Coronary artery (tissue), 2 donors: ENCODE results near the gene FIGNL2.

Experiments used
- DNase-seq: peaks from one replicate; pipeline ENCODE4 v3.0.0-alpha.2; 2017; ENCODE audit warnings: low spot score
- H3K27ac ChIP-seq, 2 donors: fragments of 200-600 bp; sonication (generic); one replicate each; pipeline ENCODE4 v1.5.1; 2016 to 2019
- H3K4me3 ChIP-seq: fragments of 200-600 bp; sonication (generic); 2 replicates; pipeline ENCODE4 v1.5.1; 2016; ENCODE audit warnings: mild to moderate bottlenecking, moderate library complexity
- CTCF ChIP-seq: fragments of 200-600 bp; sonication (generic); IDR thresholded peaks from one replicate; pipeline ENCODE4 v1.5.1; 2019; ENCODE audit warnings: antibody characterized with exemption

The FIGNL2 gene

GRCh38 chr12:51864833-51865670 is 16.5 kb upstream of the FIGNL2 start:
- H3K27ac ChIP-seq, result no peak overlapping the region
- no peak for TF ChIP-seq CTCF
- H3K4me3 ChIP-seq, result peak overlapping the region; percentile 73
- DNase-seq, result no peak

GRCh38 chr12:51863933-51864832 is 15.7 kb upstream of the FIGNL2 start:
- no peak for TF ChIP-seq CTCF
- H3K4me3 ChIP-seq, result peak overlapping the region; percentile 73
- H3K27ac ChIP-seq, result peak overlapping the region in 1 of 2 donors; percentile 56
- DNase-seq, result no peak

GRCh38 chr12:51863363-51863932 is 14.9 kb upstream of the FIGNL2 start:
- Histone ChIP-seq H3K27ac (peak overlapping the region in 1 of 2 donors; percentile 56), H3K4me3 (peak overlapping the region; percentile 73)
- no peak for TF ChIP-seq CTCF
- DNase-seq, result no peak

- TF ChIP-seq CTCF, result no peak
- Histone ChIP-seq H3K27ac (no peak overlapping the region), H3K4me3 (no peak overlapping the region)
- DNase-seq, result no peak
These were observed 14.4 kb upstream of the FIGNL2 start for GRCh38 chr12:51862947-51863346.

- Histone ChIP-seq H3K27ac (no peak overlapping the region), H3K4me3 (no peak overlapping the region)
- no peak for TF ChIP-seq CTCF
- no peak for DNase-seq
These were observed 12.5 kb upstream of the FIGNL2 start for GRCh38 chr12:51860986-51861385.

- Histone ChIP-seq H3K27ac (peak overlapping the region in 1 of 2 donors; percentile 55), H3K4me3 (peak overlapping the region; percentile 65)
- TF ChIP-seq CTCF, result no peak
- no peak for DNase-seq
These were observed 7.3 kb upstream of the FIGNL2 start for GRCh38 chr12:51855586-51856428.
